IgD-negative memory B cell (primary cell): ENCODE data around the gene LPXN. TPM values are rescaled to one million over a fixed set of nuclear protein-coding genes. Genes with fewer than 3 reads are reported as not detected.

Source experiments
- H3K27ac Mint-ChIP-seq, 3 donors: one replicate each; pipeline ENCODE4 v1.8.0; 2020 to 2022; ENCODE audit warnings: mild to moderate bottlenecking in 3 of 3, mixed read lengths in 3 of 3, moderate library complexity in 1 of 3
- H3K27me3 Mint-ChIP-seq: one replicate; pipeline ENCODE4 v1.8.0; 2021; ENCODE audit warnings: mixed read lengths
- H3K36me3 Mint-ChIP-seq: one replicate; pipeline ENCODE4 v1.8.0; 2020; ENCODE audit warnings: mild to moderate bottlenecking, mixed read lengths
- H3K4me1 Mint-ChIP-seq, 3 donors: one replicate each; pipeline ENCODE4 v1.8.0; 2020 to 2022; ENCODE audit warnings: mixed read lengths in 3 of 3, mild to moderate bottlenecking in 1 of 3
- H3K4me3 Mint-ChIP-seq, 4 donors: one replicate each; pipeline ENCODE4 v1.8.0; 2020 to 2022; ENCODE audit warnings: mild to moderate bottlenecking in 4 of 4, mixed read lengths in 4 of 4, moderate library complexity in 3 of 4
- H3K9me3 Mint-ChIP-seq, 3 donors: one replicate each; pipeline ENCODE4 v1.8.0; 2020 to 2021; ENCODE audit warnings: mixed read lengths in 3 of 3, mild to moderate bottlenecking in 1 of 3
- polyA plus RNA-seq: library from polyadenylated mRNA; unstranded; fragments of 300-500 nt; fragmentation: Illumina TruSeq; gene quantifications from one replicate; pipeline ENCODE4 v1.2.3, GENCODE V29; 2021

LPXN gene
- polyA plus RNA-seq, 1 donor from 2014 or later, result 141 TPM

DNA sequence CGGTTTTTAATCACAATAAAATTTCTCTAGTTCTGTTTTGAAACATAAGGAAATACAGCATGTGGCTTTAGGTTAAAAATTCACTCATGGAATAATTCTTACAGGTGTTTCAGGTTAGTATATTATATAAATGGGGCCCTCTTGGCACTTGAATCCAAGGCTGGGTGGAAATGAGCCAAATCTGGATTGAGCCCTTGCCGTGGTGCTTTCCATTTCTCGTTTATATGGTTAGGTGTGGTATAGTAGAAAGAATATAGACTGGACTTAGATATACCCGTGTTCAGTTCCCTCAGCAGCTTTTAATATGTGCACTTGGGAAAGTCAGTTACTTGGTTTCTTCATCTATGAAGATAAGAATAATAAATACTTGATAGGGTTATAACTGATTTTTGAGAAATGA is 19.2 kb upstream of the LPXN start:
- Mint-ChIP-seq H3K4me3 (peak overlapping the region in 1 of 4 donors; percentile 70), H3K27me3 (no peaks in the 10 kb centered on the region), H3K27ac (no peak overlapping the region), H3K9me3 (no peaks in the 10 kb centered on the region), H3K36me3 (peaks cover 7% of the 10 kb centered on the region), H3K4me1 (peaks cover 34 to 57% (median 42%) of the 10 kb centered on the region in 3 donors)

DNA sequence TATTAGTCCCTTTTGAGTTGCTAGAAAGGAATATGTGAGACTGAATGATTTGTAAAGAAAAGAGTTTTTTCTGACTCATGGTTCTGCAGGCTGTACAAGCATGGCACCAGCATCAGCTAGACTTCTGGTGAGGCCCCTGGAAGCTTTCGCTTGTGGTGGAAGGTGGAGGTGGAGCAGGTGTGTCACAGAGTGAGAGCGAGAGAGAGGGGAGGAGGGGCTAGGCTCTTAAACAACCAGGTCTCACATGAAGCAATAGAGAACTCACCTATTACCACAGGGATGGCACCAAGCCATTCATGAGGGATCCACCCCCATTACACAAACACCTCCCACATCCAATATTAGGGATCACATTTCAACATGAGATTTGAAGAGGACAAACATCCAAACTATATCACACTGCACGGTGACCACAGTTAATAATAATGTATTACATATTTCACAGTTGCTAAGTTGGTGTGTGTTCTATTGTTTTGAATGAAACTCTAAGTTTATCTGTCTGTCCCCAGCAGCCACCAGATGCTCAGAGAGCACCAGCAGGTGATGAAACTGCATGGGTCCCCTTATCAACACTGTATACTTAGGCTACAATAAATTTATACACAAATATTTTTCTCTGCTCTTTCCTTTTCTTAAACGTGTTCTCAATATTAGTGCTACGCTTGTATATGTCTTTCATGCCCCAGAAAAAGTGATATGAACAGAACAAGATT is 17.3 kb upstream of the LPXN start:
- no peaks in the 10 kb centered on the region for H3K9me3 Mint-ChIP-seq
- peaks cover 30 to 44% (median 38%) of the 10 kb centered on the region in 3 donors for H3K4me1 Mint-ChIP-seq
- peaks cover 5% of the 10 kb centered on the region for H3K36me3 Mint-ChIP-seq
- peak overlapping the region in 2 of 3 donors; percentile 1 to 88 for H3K27ac Mint-ChIP-seq
- H3K27me3 Mint-ChIP-seq, result no peaks in the 10 kb centered on the region
- no peak overlapping the region for H3K4me3 Mint-ChIP-seq

DNA sequence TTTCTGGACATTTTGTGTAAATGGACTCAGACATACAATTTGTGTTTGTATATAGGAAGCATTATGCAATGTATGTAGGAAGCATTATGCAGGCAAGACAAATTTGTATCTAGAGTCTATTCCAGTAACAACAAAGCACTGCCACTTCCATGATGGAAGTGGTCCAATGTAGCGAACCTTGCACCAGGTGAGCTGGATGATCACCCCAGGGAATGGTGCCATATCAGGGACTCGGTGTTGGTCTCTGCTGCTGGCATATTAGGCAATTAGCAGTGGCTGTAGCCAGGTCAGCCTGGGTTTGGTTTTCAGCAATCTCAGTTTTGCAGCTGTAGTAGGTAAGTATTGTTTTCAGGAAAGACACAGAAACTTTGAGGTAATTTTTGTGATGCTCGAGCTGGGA is 16.0 kb upstream of the LPXN start:
- Mint-ChIP-seq H3K9me3 (no peaks in the 10 kb centered on the region), H3K36me3 (peaks cover 5% of the 10 kb centered on the region), H3K27ac (no peak overlapping the region), H3K4me1 (peaks cover 34 to 42% (median 41%) of the 10 kb centered on the region in 3 donors), H3K27me3 (no peaks in the 10 kb centered on the region), H3K4me3 (no peak overlapping the region)

DNA sequence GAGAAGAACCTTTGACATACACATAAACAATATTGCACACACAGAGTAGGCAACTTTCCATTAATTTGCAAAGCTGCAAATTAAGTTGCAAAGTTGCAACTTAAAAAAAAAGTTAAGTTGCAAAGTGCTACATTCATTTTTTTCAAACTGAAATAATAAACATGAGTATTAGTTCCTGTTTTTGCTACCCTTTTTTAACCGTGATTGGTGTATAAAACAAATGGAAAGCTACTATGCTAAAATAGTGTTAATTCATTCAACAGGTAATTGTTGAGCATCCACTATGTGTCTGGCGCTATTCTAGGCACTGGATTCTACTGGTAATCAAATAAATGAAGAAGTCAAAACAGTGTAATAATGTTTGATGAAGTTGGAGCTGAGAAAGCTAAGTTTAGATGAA is 11.3 kb upstream of the LPXN start:
- H3K9me3 Mint-ChIP-seq, result no peaks in the 10 kb centered on the region
- H3K4me1 Mint-ChIP-seq, result peaks cover 39 to 47% (median 40%) of the 10 kb centered on the region in 3 donors
- H3K27ac Mint-ChIP-seq, result peak overlapping the region in 1 of 3 donors; percentile 16
- peak overlapping the region in 2 of 4 donors; percentile 25 to 61 for H3K4me3 Mint-ChIP-seq
- no peaks in the 10 kb centered on the region for H3K27me3 Mint-ChIP-seq
- H3K36me3 Mint-ChIP-seq, result peaks cover 1% of the 10 kb centered on the region

DNA sequence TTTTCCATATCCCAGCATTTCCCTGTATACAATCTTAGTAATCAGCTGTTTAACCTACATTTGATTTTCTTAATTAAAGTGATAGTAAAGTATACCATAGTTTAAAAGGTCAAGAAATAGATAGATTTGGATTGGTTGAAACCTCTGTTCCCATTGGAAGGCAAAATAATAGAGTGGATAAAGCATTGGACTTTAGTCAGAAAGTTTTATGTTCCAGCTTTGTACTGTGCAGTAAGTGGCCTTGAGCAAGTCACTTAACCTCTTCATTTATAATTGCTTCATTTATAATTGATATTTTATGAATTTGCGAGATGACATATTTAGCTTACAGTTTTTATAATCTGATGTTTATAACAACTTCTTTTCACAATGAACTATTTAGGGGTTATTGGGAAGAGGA is 6.8 kb upstream of the LPXN start:
- no peak overlapping the region for H3K4me3 Mint-ChIP-seq
- no peaks in the 10 kb centered on the region for H3K9me3 Mint-ChIP-seq
- H3K27me3 Mint-ChIP-seq, result no peaks in the 10 kb centered on the region
- H3K27ac Mint-ChIP-seq, result no peak overlapping the region
- peaks cover 41 to 54% (median 43%) of the 10 kb centered on the region in 3 donors for H3K4me1 Mint-ChIP-seq
- peaks cover 4% of the 10 kb centered on the region for H3K36me3 Mint-ChIP-seq

DNA sequence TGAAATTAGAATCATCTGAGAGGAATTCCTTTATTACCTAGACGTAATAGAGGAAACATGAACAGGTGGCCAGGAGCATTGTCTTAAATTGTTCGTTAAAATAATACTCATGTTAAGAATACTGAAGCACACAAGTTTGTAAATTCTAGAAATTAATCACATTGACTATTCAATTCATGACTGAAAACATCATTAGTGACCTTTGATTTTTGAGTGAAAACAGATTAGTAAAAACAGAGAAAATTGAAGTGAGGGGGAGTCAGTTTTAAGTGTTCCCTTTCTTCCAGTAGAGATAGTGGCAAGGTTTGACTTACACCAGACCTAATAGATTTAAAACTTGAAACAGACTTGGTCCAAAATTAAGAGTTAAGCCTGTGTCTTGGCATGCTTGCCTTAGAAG is 4.7 kb upstream of the LPXN start:
- peak overlapping the region; percentile 98 to 99 (median 99) for H3K27ac Mint-ChIP-seq
- no peaks in the 10 kb centered on the region for H3K9me3 Mint-ChIP-seq
- no peaks in the 10 kb centered on the region for H3K27me3 Mint-ChIP-seq
- H3K4me1 Mint-ChIP-seq, result peaks cover 34 to 52% (median 39%) of the 10 kb centered on the region in 3 donors
- peak overlapping the region; percentile 94 to 98 (median 96) for H3K4me3 Mint-ChIP-seq
- H3K36me3 Mint-ChIP-seq, result peaks cover 4% of the 10 kb centered on the region

DNA sequence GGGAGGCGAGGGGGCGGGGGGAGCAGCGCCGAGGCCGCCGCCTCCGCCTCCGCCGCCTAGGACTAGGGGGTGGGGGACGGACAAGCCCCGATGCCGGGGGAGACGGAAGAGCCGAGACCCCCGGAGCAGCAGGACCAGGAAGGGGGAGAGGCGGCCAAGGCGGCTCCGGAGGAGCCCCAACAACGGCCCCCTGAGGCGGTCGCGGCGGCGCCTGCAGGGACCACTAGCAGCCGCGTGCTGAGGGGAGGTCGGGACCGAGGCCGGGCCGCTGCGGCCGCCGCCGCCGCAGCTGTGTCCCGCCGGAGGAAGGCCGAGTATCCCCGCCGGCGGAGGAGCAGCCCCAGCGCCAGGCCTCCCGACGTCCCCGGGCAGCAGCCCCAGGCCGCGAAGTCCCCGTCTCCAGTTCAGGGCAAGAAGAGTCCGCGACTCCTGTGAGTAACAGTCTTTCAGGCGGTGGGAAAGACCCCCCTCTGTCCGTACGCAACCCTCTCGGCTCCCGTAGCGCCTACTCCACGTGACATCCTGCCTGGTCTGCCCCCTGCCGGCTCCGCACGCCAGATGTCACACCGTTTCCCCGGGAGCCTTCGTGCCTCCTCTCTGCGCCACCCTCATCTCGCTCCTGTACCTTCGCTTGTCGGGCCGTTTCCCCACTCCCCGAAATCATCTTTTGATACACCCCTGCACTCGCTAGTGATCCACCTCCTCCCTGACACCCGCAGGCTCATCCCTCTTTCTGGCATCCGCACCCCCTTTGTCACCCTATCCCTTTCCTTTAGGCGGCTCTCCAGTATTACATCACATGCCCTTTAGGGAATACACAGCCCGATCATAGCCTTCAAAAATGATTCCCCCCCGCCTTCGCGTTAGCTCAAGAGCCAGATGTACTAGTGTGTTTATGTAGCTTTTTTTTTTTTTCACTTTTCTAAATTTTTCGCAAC is 3.8 kb upstream of the LPXN start:
- Mint-ChIP-seq H3K27me3 (no peaks in the 10 kb centered on the region), H3K36me3 (peaks cover 4% of the 10 kb centered on the region), H3K27ac (peak overlapping the region; percentile 99 to 100 (median 99)), H3K4me3 (peak overlapping the region; percentile 94 to 99 (median 98)), H3K4me1 (peaks cover 36 to 59% (median 46%) of the 10 kb centered on the region in 3 donors), H3K9me3 (no peaks in the 10 kb centered on the region)

DNA sequence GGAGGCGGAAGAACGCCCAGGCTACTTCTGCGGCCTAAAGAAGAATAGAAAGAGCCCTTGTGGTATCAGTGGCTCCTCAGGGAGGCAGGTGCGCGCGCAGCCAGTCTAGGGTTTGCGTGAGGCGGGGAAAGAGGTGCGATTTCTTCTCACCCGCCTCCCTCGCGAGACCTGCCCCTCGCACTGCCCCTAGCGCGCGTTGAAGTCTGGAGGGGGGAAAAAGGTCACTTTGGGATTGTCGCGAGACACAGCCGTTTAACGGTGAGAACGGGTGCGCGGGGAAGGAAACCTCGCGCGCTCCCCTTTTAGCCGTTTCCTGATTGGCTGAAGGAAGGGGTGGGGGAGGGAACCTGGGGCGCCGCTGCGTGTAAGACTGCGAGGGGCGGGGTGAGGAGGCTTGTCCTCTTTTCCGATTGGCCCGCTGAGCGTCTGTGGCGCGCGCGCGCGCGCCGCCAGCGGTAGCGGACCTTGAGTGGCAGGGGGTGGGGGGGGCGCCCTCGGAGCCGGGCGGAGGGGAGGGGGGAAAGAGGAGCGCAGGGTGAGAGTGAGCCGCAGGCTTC is 3.1 kb upstream of the LPXN start, which contains the start of gene ZFP91:
ZFP91 (plus strand) TSS at position 429 of the 557 bp plus-strand sequence. CDS start 219 bp downstream, outside the sequence.
- H3K27ac Mint-ChIP-seq, result peak within 1 kb of the TSS; percentile 99 to 100 (median 99)
- peaks cover 3% of the 10 kb centered on the region for H3K36me3 Mint-ChIP-seq
- peak within 1 kb of the TSS; percentile 94 to 99 (median 98) for H3K4me3 Mint-ChIP-seq
- no peaks in the 10 kb centered on the region for H3K27me3 Mint-ChIP-seq
- peaks cover 37 to 61% (median 47%) of the 10 kb centered on the region in 3 donors for H3K4me1 Mint-ChIP-seq
- no peaks in the 10 kb centered on the region for H3K9me3 Mint-ChIP-seq

DNA sequence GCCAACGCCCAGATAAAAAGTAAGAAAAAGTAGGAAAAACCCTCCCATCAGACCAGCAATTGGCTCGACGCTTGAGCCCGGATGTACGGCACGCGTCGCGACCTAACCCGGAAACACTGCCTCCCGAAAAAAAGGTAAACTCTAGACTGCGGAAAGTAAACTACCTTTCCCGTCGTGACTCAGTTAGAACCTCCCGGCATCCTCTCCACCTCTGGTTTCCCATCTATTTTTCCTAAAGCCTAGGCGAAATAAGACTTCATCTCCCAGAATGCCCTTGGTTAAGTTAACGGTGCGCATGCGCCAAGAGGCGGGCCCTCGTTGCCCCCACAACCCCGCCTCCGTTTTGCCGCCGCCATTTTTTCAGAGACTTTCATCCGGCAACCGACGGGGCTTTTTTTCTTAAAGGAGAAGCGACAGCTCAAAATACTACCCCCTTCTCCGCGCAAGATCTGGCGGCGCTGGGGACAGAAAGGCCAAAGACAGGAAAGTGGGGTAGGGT is 2.5 kb upstream of the LPXN start:
- Mint-ChIP-seq H3K36me3 (peaks cover 3% of the 10 kb centered on the region), H3K27me3 (no peaks in the 10 kb centered on the region), H3K4me1 (peaks cover 41 to 63% (median 49%) of the 10 kb centered on the region in 3 donors), H3K4me3 (peak overlapping the region; percentile 94 to 99 (median 98)), H3K27ac (peak overlapping the region; percentile 99 to 100 (median 99)), H3K9me3 (no peaks in the 10 kb centered on the region)

DNA sequence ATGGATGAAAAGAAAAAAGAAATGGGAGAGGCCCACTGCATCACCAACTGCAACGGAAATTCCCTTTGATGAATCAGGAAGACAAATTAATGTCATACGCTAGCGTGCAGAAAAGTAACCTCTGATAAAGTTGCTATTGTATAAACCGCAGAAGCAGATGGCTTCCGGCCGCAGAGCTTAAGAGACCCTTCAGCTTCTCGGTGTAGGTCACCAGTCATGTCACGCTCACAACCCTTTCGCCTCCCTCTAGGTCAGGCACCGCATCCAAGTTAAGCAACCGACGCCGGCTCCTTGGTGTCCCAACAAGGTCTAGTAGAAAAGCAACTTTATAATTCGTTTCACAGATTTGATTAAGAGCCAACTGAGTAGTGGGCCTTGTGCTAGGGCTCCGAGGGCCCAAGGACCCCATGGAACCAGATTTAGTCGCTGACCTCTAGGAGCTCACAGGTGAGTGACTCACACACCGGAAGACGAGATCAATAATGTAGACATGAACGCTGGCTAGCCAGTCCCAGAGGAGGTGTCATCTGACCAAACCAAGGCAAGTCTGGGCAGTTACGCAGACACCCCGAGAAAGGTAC is 2.0 kb upstream of the LPXN start:
- peak overlapping the region; percentile 94 to 99 (median 98) for H3K4me3 Mint-ChIP-seq
- peak overlapping the region; percentile 99 to 100 (median 99) for H3K27ac Mint-ChIP-seq
- peaks cover 3% of the 10 kb centered on the region for H3K36me3 Mint-ChIP-seq
- H3K9me3 Mint-ChIP-seq, result no peaks in the 10 kb centered on the region
- peaks cover 38 to 59% (median 48%) of the 10 kb centered on the region in 3 donors for H3K4me1 Mint-ChIP-seq
- H3K27me3 Mint-ChIP-seq, result no peaks in the 10 kb centered on the region

DNA sequence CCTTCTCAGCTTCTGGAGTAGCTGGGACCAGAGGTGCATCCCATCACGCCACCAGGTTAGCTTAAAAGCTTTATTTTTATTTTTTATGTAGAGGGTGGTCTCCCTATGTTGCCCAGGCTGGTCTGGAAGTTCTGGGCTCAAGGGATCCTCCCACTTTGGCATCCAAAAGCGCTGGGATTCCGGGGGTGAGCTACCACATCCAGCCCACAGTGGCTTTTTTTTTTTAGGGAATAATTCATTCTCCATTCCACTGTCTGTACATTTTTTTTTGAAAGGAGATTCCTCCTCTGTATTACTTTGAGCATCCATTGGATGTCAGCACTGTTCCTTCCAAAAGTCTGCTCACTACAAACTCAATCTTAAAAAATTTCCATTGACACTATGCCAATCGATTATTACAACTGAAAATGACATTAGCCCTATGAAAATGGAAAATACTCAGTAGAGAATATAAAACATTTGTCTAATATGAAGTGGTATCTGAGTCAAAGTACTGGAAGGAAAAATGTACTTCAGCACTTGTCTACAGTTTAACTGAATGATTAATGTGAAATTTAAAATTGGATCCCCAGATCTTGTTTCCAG is 1.3 kb upstream of the LPXN start:
- peak overlapping the region; percentile 94 to 99 (median 98) for H3K4me3 Mint-ChIP-seq
- no peaks in the 10 kb centered on the region for H3K27me3 Mint-ChIP-seq
- H3K4me1 Mint-ChIP-seq, result peaks cover 37 to 56% (median 50%) of the 10 kb centered on the region in 3 donors
- H3K27ac Mint-ChIP-seq, result peak overlapping the region; percentile 99 to 100 (median 99)
- H3K9me3 Mint-ChIP-seq, result no peaks in the 10 kb centered on the region
- peaks cover 2% of the 10 kb centered on the region for H3K36me3 Mint-ChIP-seq

DNA sequence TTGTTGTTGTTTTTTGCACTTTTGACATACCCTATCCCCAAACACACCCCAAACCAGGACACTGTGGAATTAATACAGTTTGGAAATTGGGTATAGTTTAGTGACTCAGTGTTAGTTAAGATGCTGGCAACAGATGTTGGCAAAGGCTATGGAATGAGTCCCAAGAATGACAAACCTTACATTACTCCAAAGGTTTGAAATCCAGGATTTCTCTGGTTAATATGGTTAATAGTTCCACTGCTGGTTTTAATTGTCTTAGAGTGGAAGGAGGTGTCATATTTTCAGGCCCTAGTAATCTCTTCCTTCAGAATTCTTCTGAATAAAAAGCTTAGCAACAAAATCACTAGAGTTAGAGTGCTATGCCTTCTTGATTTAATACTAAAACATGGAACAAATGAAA is 775 bp downstream of the LPXN start:
- H3K27ac Mint-ChIP-seq, result peak overlapping the region; percentile 99 to 100 (median 99)
- peaks cover 2% of the 10 kb centered on the region for H3K36me3 Mint-ChIP-seq
- peaks cover 30 to 50% (median 44%) of the 10 kb centered on the region in 3 donors for H3K4me1 Mint-ChIP-seq

DNA sequence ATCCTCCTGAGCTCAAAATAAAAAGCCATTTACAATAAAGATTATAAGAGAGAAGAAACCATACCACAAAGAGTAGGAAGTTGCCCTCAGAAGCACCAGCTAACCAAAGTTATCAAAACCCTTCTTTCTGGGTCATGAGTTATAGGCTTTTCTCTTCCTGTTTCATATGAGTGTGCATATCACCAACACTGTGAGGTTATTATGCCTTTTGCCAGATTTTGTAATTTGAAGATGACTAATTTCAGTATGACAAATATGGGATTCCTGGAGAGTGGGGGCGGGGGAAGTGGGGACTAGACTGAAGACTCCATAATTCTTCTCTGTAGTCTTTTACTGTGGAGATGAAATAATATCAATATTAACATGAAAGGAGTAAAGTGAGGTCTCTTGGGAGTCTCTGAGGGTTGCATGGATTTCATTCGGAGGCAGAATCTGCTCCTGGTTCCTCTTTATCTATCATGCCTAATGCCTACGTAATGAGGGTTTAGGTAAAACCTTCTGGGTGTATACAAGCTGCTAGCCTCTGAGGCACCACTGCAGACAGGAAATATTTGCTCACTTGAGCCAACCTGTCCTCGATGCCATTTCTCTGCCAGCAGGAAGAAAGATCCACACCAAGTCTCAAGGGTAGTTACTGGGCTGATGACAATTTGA is 2.1 kb downstream of the LPXN start:
- H3K27ac Mint-ChIP-seq, result peak overlapping the region; percentile 99 to 100 (median 99)
- H3K4me3 Mint-ChIP-seq, result peak overlapping the region; percentile 90 to 98 (median 94)
- no peaks in the 10 kb centered on the region for H3K27me3 Mint-ChIP-seq
- H3K4me1 Mint-ChIP-seq, result peaks cover 31 to 51% (median 46%) of the 10 kb centered on the region in 3 donors
- no peaks in the 10 kb centered on the region for H3K9me3 Mint-ChIP-seq
- peaks cover 5% of the 10 kb centered on the region for H3K36me3 Mint-ChIP-seq

More for the DNA sequence above, 775 bp downstream of the LPXN start:
- Mint-ChIP-seq H3K9me3 (no peaks in the 10 kb centered on the region), H3K4me3 (peak overlapping the region; percentile 90 to 98 (median 96)), H3K27me3 (no peaks in the 10 kb centered on the region)
